CD1c-positive myeloid dendritic cell (primary cell): ENCODE results near the gene ADA.

ENCODE experiments used
- DNase-seq: peaks from one replicate; pipeline ENCODE4 v3.0.0-alpha.2; 2016; ENCODE audit errors: extremely low spot score

The ADA gene

GRCh38 chr20:44580581-44581268 lies 70.8 kb downstream of the ADA start:
- no peak for DNase-seq

- no peak for DNase-seq
Measured at GRCh38 chr20:44579313-44580081, 72.0 kb downstream of the ADA start.

- peak; percentile 75 for DNase-seq
Measured at GRCh38 chr20:44576297-44576696, 75.2 kb downstream of the ADA start.

GRCh38 chr20:44574372-44574771 lies 77.1 kb downstream of the ADA start:
- no peak for DNase-seq

GRCh38 chr20:44573501-44573869 lies 78.0 kb downstream of the ADA start:
- DNase-seq: no peak

- DNase-seq: no peak
Measured at GRCh38 chr20:44572551-44573500, 78.7 kb downstream of the ADA start.

GRCh38 chr20:44571362-44571988 lies 80.0 kb downstream of the ADA start:
- no peak for DNase-seq

- DNase-seq: no peak
Measured at GRCh38 chr20:44570367-44570766, 81.1 kb downstream of the ADA start.
